OCI-LY3 (cell line): ENCODE results near the gene SPI1.

ENCODE experiments used
- H2AFZ ChIP-seq: fragments of 200-600, 300-600 bp; shearing (Covaris generic); 2 replicates; pipeline ENCODE4 v1.6.0; 2014; ENCODE audit warnings: antibody characterized with exemption, low read depth, low read length
- H3K27ac ChIP-seq: fragments of 200-600, 300-600 bp; sonication (generic); 2 replicates; pipeline ENCODE4 v1.5.1; 2014; ENCODE audit warnings: mild to moderate bottlenecking, low read length, moderate library complexity, mixed read lengths
- H3K27me3 ChIP-seq: fragments of 200-600, 300-600 bp; sonication (generic); 2 replicates; pipeline ENCODE4 v1.6.1; 2014; ENCODE audit warnings: low read depth, low read length, mixed read lengths
- H3K36me3 ChIP-seq: fragments of 200-600, 300-600 bp; sonication (generic); replicated peaks from 2 replicates; pipeline ENCODE3; 2014; ENCODE audit warnings: low read depth, low read length, mixed read lengths
- H3K4me1 ChIP-seq: fragments of 300-600, 200-600 bp; sonication (generic); 2 replicates; pipeline ENCODE4 v1.6.1; 2014; ENCODE audit warnings: low read length, mixed read lengths
- H3K4me2 ChIP-seq: fragments of 200-600, 300-600 bp; sonication (generic); 2 replicates; pipeline ENCODE4 v1.6.1; 2014; ENCODE audit warnings: low read length, mixed read lengths
- H3K4me3 ChIP-seq: fragments of 300-600, 200-600 bp; sonication (generic); 2 replicates; pipeline ENCODE4 v1.5.1; 2014; ENCODE audit warnings: antibody characterized with exemption, mild to moderate bottlenecking, low read length, moderate library complexity
- H3K79me2 ChIP-seq: fragments of 300-600, 200-600 bp; shearing (Covaris generic); 2 replicates; pipeline ENCODE4 v1.6.1; 2014; ENCODE audit warnings: mild to moderate bottlenecking, low read length, mixed read lengths
- H3K9ac ChIP-seq: fragments of 300-600, 200-600 bp; shearing (Covaris generic); 2 replicates; pipeline ENCODE4 v1.6.0; 2014; ENCODE audit warnings: mild to moderate bottlenecking, low read length, moderate library complexity
- H3K9me3 ChIP-seq: fragments of 200-600, 300-600 bp; shearing (Covaris generic); 2 replicates; pipeline ENCODE4 v1.6.1; 2014; ENCODE audit warnings: low read length, mixed read lengths; ENCODE audit not compliant: insufficient read depth
- H4K20me1 ChIP-seq: fragments of 200-600, 300-600 bp; sonication (generic); 2 replicates; pipeline ENCODE4 v1.6.1; 2016; ENCODE audit warnings: low read length, mixed read lengths; ENCODE audit not compliant: insufficient read depth
- EZH2phosphoT487 ChIP-seq: fragments of 200-600 bp; shearing (Covaris generic); IDR thresholded peaks from 2 replicates; pipeline ENCODE4 v1.6.1; 2018; ENCODE audit warnings: antibody characterized with exemption, mixed run types, low read depth
- TF ChIP-seq, protein P1 (sequence below): fragments of 200-600, 300-600 bp; sonication (generic); IDR thresholded peaks from 2 replicates; pipeline ENCODE4 v1.5.1; 2014; ENCODE audit warnings: antibody characterized with exemption, low read length, low read depth

Gene SPI1

GRCh38 chr11:47306484-47306844 lies 71.9 kb downstream of the SPI1 start:
- Histone ChIP-seq H3K36me3 (peaks cover 64% of the 10 kb centered on the region), H3K4me2 (no peak overlapping the region), H4K20me1 (no peaks in the 10 kb centered on the region), H3K4me3 (no peak overlapping the region), H3K9ac (no peak overlapping the region), H3K9me3 (0 out of 2 replicates have a peak, but pooled peaks cover 4% of the 10 kb centered on the region), H2AFZ (no peak overlapping the region), H3K27ac (no peak overlapping the region), H3K27me3 (no peaks in the 10 kb centered on the region), H3K79me2 (no peaks in the 10 kb centered on the region), H3K4me1 (no peaks in the 10 kb centered on the region)
- TF ChIP-seq, protein P1, sequence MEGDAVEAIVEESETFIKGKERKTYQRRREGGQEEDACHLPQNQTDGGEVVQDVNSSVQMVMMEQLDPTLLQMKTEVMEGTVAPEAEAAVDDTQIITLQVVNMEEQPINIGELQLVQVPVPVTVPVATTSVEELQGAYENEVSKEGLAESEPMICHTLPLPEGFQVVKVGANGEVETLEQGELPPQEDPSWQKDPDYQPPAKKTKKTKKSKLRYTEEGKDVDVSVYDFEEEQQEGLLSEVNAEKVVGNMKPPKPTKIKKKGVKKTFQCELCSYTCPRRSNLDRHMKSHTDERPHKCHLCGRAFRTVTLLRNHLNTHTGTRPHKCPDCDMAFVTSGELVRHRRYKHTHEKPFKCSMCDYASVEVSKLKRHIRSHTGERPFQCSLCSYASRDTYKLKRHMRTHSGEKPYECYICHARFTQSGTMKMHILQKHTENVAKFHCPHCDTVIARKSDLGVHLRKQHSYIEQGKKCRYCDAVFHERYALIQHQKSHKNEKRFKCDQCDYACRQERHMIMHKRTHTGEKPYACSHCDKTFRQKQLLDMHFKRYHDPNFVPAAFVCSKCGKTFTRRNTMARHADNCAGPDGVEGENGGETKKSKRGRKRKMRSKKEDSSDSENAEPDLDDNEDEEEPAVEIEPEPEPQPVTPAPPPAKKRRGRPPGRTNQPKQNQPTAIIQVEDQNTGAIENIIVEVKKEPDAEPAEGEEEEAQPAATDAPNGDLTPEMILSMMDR = no peak
- no peak for TF ChIP-seq EZH2phosphoT487

GRCh38 chr11:47305734-47306483 lies 72.4 kb downstream of the SPI1 start:
- Histone ChIP-seq H4K20me1 (no peaks in the 10 kb centered on the region), H3K4me1 (no peaks in the 10 kb centered on the region), H2AFZ (no peak overlapping the region), H3K9me3 (0 out of 2 replicates have a peak, but pooled peaks cover 4% of the 10 kb centered on the region), H3K36me3 (peaks cover 62% of the 10 kb centered on the region), H3K27ac (no peak overlapping the region), H3K79me2 (no peaks in the 10 kb centered on the region), H3K4me3 (no peak overlapping the region), H3K27me3 (no peaks in the 10 kb centered on the region), H3K9ac (no peak overlapping the region), H3K4me2 (no peak overlapping the region)
- no peak for TF ChIP-seq EZH2phosphoT487
- TF ChIP-seq, protein P1 = no peak
